ENCODE results near the gene MRPL51. TPM values are rescaled to one million over a fixed set of nuclear protein-coding genes. Genes with fewer than 3 reads are reported as not detected.
A peak's percentile ranks its signal among the peaks of the same experiment; 100 is the strongest.

MRPL51 gene
- total and polyA plus RNA-seq, 9 of the 15 experiments (the other 6 are each of a cell fraction or from before 2014, with no cell fraction given): 127 to 727 (median 208) TPM

GRCh38 chr12:6465467-6466183 lies 27.4 kb downstream of the MRPL51 start (continued):
- TF ChIP-seq REST (IDR thresholded peaks at IDR 0.05; ENCODE audit: borderline replicate concordance) (peak; percentile 87), REST (CRISPR knock-in tag; IDR thresholded peaks at IDR 0.05; ENCODE audit: low read depth) (no peak)
